ENCODE measurements around the gene POLE2. TPM values are rescaled to one million over a fixed set of nuclear protein-coding genes. Genes with fewer than 3 reads are reported as not detected.

The POLE2 gene
- total and polyA plus RNA-seq, 2 of the 13 experiments (the other 11 are each of a cell fraction or from before 2014, with no cell fraction given): 16.6 to 37.0 TPM

GRCh38 chr14:49634547-49635334, 53.3 kb downstream of the POLE2 start, which contains the start of gene DNAAF2 (continued):
- TF ChIP-seq DDIT3 (CRISPR knock-in tag; IDR thresholded peaks at IDR 0.05) (no peak), MTF2 (CRISPR knock-in tag; IDR thresholded peaks at IDR 0.05; ENCODE audit: borderline replicate concordance) (0 out of 2 replicates have a peak, but pooled peaks have one; percentile 66), TBX2 (CRISPR knock-in tag; IDR thresholded peaks at IDR 0.05; ENCODE audit: borderline replicate concordance) (peak; percentile 77), MYNN (CRISPR knock-in tag; IDR thresholded peaks at IDR 0.05; ENCODE audit: low read depth) (no peak), EP300 (IDR thresholded peaks at IDR 0.05; ENCODE audit: low read depth in 2 of 2, low read length in 2 of 2) (peak in 1 of 2 experiments; percentile 28; a peak in 1 of 4 replicates), EP300 (CRISPR knock-in tag; IDR thresholded peaks at IDR 0.05; ENCODE audit: borderline replicate concordance) (no peak), JUNB (CRISPR knock-in tag; IDR thresholded peaks at IDR 0.05; ENCODE audit: borderline replicate concordance) (no peak), FIP1L1 (IDR thresholded peaks at IDR 0.05; ENCODE audit: borderline replicate concordance, insufficient read depth, low read depth, low read length) (no peak), THYN1 (CRISPR knock-in tag; IDR thresholded peaks at IDR 0.05; ENCODE audit: borderline replicate concordance, low read depth) (no peak), ELF4 (CRISPR knock-in tag; IDR thresholded peaks at IDR 0.05; ENCODE audit: borderline replicate concordance) (no peak), ZFY (CRISPR knock-in tag; IDR thresholded peaks at IDR 0.05) (peak; percentile 36), SCMH1 (CRISPR knock-in tag; IDR thresholded peaks at IDR 0.05; ENCODE audit: borderline replicate concordance) (no peak), CREM (IDR thresholded peaks at IDR 0.05) (no peak), CREM (CRISPR knock-in tag; IDR thresholded peaks at IDR 0.05) (no peak), SOX6 (IDR thresholded peaks at IDR 0.05) (no peak), SOX6 (CRISPR knock-in tag; IDR thresholded peaks at IDR 0.05) (peak; percentile 50), HMGA1 (CRISPR knock-in tag; conservative IDR thresholded peaks at IDR 0.05) (no peak)
- TF ChIP-seq, protein P1, sequence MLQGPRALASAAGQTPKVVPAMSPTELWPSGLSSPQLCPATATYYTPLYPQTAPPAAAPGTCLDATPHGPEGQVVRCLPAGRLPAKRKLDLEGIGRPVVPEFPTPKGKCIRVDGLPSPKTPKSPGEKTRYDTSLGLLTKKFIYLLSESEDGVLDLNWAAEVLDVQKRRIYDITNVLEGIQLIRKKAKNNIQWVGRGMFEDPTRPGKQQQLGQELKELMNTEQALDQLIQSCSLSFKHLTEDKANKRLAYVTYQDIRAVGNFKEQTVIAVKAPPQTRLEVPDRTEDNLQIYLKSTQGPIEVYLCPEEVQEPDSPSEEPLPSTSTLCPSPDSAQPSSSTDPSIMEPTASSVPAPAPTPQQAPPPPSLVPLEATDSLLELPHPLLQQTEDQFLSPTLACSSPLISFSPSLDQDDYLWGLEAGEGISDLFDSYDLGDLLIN (CRISPR knock-in tag; IDR thresholded peaks at IDR 0.05; ENCODE audit: borderline replicate concordance): no peak
- TF ChIP-seq, protein P2, sequence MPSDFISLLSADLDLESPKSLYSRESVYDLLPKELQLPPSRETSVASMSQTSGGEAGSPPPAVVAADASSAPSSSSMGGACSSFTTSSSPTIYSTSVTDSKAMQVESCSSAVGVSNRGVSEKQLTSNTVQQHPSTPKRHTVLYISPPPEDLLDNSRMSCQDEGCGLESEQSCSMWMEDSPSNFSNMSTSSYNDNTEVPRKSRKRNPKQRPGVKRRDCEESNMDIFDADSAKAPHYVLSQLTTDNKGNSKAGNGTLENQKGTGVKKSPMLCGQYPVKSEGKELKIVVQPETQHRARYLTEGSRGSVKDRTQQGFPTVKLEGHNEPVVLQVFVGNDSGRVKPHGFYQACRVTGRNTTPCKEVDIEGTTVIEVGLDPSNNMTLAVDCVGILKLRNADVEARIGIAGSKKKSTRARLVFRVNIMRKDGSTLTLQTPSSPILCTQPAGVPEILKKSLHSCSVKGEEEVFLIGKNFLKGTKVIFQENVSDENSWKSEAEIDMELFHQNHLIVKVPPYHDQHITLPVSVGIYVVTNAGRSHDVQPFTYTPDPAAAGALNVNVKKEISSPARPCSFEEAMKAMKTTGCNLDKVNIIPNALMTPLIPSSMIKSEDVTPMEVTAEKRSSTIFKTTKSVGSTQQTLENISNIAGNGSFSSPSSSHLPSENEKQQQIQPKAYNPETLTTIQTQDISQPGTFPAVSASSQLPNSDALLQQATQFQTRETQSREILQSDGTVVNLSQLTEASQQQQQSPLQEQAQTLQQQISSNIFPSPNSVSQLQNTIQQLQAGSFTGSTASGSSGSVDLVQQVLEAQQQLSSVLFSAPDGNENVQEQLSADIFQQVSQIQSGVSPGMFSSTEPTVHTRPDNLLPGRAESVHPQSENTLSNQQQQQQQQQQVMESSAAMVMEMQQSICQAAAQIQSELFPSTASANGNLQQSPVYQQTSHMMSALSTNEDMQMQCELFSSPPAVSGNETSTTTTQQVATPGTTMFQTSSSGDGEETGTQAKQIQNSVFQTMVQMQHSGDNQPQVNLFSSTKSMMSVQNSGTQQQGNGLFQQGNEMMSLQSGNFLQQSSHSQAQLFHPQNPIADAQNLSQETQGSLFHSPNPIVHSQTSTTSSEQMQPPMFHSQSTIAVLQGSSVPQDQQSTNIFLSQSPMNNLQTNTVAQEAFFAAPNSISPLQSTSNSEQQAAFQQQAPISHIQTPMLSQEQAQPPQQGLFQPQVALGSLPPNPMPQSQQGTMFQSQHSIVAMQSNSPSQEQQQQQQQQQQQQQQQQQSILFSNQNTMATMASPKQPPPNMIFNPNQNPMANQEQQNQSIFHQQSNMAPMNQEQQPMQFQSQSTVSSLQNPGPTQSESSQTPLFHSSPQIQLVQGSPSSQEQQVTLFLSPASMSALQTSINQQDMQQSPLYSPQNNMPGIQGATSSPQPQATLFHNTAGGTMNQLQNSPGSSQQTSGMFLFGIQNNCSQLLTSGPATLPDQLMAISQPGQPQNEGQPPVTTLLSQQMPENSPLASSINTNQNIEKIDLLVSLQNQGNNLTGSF (CRISPR knock-in tag; IDR thresholded peaks at IDR 0.05): peak; percentile 71; the same call in 1 of the 2 replicates
- TF ChIP-seq, protein P3, sequence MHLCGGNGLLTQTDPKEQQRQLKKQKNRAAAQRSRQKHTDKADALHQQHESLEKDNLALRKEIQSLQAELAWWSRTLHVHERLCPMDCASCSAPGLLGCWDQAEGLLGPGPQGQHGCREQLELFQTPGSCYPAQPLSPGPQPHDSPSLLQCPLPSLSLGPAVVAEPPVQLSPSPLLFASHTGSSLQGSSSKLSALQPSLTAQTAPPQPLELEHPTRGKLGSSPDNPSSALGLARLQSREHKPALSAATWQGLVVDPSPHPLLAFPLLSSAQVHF (CRISPR knock-in tag; IDR thresholded peaks at IDR 0.05): no peak; the same call in 1 of the 2 replicates
